Ecto neural progenitor cell (in vitro differentiated cells): ENCODE measurements around the gene PALD1.
"Not testable (repeated sequence)": the region's sequence is repeated elsewhere in the genome, so short reads cannot be mapped to it uniquely, and the experiment has no call there.

Experiments
- DNase-seq: peaks from one replicate; pipeline ENCODE4 v3.0.0-alpha.2; 2018; ENCODE audit warnings: low spot score

The PALD1 gene

DNA sequence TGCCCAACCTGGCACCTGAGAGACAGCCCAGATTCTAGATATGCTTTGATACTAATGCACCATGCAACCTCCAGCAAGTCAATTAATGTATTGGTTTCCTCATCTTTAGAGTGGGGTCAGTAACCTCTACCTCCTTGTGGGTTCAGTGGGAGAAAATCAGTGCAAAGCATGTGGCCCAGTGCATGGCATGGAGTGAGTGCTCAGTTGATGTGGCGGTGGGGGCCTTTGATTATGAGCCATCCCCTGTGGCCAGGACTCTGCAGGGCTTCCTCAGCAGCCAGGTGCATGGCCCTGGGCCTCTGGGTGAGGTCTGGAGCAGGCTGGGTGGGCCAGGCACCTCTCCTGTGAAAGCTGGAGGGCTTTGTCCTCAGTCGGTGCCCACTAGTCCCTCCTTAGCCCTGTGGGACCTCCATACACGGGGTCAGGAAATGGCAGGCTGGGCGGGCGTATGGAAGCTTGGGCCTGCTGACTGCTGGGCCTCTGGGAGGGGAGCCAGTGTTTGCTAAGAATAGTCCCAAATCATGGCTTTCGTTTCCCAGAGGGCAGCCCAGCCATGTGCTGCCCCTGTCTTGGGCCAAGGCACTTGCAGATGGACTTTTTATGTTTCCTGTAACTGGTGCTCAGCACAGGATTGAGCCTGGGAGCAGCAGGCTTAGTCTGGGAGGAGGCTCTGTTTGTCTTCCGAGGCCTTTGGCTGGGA, 3.4 kb downstream of the PALD1 start:
- no peak for DNase-seq

DNA sequence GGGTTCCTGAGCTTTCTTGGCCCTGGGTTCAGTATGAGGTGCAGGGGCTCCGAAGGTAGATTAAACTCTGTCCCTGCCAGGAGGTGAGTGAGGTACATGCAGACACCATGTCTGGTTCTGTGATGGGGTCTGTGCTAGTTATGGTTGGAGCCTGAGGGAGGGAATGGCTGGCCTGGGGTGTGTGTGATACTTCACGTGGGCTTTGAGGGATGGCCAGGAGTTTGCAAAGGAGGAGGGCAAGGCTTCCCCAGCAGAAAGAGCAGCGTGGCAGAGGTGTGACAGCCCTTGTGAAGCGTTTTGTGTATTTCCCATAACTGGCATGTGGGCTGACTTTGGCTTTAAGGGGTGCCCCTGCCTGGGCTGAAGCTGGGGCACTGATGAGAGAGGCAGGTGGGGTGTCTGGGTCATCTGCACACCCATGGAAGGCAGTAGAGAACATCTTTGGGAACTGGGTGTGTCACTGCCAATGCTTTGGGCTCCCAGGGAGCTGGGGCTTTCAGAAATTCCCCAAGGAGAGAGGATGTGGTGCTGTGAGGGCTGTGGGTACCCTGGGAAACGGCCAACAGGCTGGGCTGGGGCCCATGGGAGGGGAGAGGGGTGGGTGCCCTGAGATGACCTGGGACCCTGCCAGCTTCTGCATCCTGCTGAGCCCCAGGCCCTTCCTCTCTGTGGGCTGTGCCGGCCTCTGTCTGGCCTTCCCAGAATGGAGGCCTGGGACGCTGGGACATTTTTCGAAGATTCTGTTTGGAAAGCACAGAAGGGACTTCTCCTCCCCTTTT, 4.6 kb downstream of the PALD1 start:
- DNase-seq = no peak

DNA sequence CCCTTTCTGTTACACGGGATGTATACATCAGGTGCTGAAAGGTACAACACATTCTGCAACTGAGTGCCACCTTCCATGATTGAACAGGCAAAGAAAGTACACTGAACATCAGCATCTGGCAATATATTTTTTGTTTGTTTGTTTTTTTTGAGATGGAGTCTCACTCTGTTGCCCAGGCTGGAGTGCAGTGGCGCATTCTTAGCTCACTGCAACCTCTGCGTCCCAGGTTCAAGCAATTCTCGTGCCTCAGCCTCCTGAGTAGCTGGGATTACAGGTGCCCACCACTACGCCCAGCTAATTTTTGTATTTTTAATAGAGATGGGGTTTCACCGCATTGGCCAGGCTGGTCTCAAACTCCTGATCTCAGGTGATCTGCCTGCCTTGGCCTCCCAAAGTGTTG, 5.3 kb downstream of the PALD1 start:
- not testable (repeated sequence) for DNase-seq

DNA sequence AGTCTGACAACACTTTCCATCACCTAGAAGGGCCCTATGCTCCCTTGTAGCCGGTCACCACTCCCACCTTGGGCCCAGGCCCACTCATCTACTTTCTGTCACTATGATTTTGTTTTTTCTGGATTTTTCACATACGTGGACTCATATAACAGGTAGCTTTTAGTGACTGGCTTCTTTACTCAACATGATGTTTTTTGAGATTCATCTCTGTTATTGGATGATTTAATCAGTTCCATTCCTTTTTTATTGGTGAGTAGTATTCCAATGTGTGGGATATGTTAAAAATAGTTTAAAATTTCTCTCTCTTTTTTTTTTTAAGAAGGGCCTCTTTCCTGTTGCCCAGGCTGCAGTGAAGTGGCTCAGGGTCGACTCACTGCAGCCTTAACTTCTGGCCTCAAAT, 9.3 kb downstream of the PALD1 start:
- no peak for DNase-seq

DNA sequence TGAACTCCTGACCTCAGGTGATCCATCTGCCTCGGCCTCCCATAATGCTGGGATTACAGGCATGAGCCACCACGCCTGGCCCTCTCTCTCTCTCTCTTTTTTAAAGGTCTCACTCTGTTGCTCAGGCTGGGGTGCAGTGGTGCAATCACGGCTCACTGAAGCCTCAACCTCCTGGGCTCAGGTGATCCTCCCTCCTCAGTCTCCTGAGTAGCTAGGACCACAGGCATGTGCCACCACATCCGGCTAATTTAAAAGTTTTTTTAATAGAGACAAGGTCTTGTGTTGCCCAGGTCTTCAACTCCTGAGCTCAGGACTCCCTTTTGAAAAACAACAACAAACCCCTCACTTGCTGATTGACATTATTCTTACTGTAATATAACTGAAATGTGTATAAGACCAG, 11.6 kb downstream of the PALD1 start:
- no peak for DNase-seq

DNA sequence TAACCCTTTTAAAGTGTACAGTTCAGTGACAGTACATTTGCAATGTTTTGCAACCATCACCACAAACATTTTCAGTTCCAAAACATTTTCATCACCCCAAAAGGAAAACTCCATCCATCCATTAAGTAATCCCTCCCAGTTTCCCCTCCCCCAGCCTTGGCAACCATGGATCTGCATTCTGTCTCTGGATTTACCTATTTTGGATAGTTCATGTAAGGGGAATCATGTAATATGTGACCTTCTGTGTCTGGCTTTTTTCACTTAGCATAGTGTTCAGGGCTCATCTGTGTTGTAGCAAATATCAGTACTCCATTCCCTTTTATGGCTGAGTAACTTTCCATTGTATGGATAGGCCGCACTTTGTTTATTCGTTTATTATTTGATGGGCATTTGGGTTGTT, 13.0 kb downstream of the PALD1 start:
- no peak for DNase-seq

DNA sequence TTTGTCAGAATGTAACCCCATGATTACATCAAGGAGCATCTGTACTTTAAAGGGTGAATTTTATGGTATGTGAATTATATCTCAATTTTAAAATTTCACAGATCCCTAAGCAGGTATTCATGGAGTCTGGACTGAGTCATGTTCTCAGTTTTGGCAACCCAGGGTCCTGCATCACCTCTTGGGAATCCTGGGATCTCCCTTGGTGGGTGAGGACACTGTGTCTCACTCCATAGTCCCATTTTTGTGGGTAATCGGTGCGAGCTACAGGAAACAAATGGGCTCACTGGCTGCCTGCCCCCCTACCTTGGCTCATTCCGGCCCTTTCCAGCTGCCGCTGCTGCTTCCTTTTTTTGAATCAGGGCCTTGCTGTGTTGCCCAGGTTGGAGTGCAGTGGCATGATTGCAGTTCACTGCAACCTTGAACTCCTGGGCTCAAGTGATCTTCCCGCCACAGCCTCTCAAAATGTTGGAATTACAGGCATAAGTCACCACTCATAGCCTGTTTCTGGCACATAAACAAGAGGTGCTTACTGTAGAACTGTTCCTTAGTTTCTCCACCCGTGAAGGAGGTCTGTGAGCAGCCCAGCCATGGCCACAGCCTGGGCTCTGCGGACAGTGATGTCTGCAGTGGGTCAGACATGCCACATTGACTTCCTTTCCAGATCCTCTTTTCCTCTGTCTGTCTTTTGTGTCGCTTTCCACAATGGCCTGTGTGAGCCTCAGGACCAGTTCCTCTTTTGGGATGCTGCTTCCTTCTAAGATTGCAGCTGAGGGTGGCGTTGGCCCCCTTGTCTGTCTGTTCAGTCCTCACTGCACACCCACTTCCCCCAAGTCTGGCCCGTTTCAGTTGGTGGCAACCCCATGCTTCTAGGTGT, 14.5 kb downstream of the PALD1 start:
- DNase-seq = no peak

DNA sequence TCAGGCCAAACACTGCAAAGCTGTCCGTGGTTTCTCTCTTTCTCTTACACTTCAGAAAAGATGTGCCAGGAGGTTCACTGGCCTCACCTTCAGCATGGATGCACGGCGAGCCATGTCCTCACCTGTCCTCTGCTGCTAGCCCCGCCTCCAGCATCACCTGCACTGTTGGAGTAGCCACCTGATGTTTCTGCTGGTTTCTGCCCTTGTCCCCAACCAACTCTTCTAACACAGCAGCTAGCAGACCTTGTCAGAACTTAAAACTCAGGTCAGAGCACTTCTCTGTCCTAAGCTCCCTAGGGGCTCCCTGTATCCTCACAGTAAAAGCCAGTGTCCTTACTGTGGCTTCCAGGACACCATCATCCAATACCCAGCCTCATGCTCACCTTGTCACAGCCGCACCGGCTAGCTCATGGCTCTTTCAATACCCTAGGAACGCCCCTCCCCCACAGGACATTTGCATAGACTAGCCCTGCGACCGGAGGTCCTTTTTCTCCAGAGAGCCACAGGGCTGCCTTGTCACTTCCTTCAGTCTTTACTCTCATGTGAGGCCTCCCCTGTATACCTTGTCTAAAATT, 15.2 kb downstream of the PALD1 start:
- DNase-seq = no peak

DNA sequence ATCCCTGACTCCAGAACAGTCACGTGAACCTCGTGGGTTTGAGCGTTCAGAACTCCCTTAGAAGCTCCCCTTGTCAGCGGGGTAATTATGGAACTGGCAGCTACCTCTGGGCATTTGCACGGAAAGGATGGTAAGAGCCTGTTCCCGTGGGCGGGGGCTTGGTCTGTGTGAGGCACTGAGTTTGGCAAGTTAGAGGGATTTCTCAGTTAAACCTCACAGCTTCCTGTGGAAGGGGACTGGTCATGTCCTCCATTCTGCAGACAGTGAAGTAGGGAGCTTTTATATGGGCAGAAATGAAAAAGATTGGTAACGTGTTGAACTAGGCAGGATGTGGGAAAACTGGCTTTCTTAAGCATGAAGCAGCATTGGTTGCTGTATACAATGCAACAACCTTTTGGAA, 16.0 kb downstream of the PALD1 start:
- DNase-seq = no peak

DNA sequence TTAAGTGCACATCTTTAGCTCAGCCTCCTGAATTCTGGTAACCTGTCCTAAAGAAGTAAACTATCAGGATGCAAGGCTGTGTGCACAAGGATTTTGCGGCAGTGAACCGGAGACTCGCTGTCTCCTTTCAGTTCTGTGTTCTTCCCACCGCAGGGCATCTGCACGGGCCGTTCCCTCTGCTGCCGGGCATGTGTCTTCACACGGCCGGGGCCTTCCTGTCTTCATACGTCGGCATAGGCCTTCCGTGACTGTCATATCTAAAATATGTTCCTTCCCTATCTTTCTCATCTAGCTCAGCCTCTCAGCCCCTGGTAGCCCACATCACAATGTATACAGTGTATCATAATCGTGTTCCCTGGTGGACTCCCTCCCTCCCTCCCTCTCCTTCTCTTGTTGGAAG, 16.4 kb downstream of the PALD1 start:
- DNase-seq = no peak

DNA sequence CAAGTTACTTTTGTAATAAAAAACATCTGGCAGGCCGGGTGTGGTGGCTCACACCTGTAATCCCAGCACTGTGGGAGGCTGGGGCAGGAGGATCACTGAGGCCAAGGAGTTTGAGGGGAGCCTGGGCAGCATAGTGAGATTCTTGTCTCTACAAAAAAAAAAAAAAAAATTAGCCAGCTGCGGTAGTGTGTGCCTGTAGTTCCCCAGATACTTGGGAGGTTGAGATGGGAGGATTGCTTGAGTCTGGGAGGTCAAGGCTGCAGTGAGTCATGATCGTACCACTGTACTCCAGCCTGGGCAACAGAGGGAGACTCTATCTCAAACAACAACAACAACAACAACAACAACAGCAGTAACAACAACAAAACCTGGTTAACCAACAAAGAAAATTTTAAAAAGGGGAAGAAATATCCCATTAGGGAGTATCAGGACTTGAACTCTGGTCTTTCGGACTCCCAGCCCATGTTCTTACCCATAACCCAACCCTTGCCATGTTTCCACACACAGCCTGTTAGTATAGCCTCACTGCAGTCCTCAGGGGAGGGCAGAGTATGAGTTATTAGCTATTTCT, 17.2 kb downstream of the PALD1 start:
- no peak for DNase-seq

DNA sequence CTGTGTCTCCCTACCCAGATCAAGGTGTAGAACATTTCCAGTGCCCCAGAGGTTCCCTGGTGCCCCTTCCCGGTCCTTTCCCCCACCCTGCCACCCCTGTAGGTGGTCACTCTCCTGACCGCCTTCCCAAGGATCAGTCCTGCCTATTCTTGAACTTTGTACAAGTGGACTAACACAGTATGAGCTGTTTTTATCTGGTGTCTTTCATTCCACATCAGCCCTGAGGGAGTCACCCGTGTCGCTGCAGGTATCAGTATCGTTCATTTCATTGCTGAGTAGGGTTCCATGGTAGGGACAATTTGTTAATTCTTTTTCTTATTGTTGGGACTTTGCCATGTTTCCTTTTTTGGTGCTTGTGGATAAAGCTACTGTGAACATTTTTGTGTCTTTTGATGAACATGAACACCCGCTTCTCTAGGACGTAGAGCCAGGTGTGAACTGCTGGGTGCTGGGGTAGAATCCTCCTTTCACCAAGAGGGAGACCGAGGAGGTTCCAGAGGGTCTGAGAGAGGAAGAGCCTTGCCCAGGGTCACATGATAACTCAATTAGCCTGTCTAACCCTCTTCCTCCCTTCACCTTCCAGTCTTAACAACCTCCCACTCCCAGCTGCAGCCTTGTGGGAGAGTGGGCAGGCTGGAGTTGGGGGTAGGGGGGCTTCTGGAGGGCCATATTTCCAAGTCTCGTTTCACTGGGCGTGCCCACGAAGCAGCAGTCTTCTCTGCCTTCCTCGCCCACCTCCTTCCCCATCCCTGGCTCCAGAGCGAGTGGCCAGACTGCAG, 18.0 kb downstream of the PALD1 start:
- no peak for DNase-seq

DNA sequence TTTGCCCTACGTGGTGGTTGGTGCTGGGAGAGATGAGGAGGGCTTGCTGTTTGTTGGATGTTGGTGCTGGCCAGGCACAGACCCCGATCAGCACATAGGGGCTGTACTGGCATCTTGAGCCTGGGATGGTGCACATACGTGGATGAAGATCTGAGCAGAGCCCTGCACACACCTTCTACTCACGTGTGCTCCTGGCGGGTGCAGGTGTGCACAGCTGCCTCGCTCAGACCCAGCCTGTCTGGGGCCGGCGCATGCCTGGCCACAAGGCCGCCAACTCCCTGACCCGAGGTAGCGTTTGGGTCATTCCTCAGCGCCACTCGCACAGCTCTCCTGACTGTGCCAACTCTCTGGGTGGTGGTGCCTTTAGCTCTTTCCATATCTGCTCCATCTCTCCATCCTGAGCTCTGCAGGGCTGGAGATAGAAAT, 18.6 kb downstream of the PALD1 start:
- no peak for DNase-seq

DNA sequence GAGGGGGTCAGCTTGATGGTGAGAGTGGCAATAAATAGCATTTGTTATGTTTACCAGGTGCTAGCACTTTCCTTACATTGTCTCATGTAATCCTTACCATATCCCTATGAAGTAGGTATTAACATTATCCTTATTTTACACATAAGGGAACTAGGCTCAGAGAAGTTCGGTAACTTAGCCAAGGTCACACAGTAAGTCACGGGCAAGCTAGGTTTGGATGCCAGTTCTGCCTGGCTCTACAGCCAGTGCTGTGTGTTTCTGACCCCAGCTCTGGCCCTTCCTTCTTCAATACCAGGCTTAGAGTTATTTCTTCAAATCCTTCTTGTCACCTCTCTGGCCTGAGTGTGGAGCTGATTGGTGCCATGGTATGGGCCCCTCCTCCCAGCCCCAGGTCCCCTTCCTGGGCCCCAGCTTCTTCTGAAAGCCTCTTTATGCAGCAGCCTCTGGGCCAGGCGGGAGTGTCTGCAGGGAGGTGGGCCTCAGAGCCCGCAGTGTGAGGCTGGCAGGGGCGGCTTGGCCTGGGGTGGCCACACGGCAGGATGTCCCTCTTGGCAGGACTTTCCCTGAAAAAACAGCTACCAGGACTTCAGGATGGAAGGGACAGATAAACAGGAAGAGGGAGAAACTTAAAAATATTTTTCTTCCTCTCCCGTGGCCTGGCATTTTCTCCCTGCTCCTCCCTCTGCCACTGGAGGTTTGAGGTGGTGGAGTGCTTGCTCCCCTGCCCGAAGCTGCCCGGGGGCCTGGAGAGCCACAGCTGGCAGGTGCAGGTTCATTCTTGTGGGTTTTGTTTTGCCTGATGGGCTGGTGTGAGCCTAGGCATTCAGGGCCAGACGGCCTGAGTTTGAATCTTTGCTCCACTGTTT, 20.6 kb downstream of the PALD1 start:
- peak; percentile 63 for DNase-seq

DNA sequence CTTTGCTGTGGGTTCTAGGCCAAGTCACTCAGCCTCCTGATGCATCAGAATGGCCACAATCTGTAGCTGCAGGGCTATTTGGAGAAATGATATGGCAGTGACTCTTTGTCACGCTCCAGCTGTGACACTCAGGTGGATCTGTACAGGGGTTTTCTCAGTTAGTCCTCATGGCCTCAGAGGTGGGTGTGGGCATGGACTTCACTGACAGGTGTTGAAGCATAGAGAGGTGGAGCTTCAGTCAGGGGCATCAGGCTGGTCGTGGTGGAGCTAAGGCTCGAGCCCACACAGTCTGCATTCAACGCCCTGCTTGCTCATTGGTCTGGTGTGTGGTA, 21.2 kb downstream of the PALD1 start:
- no peak for DNase-seq

DNA sequence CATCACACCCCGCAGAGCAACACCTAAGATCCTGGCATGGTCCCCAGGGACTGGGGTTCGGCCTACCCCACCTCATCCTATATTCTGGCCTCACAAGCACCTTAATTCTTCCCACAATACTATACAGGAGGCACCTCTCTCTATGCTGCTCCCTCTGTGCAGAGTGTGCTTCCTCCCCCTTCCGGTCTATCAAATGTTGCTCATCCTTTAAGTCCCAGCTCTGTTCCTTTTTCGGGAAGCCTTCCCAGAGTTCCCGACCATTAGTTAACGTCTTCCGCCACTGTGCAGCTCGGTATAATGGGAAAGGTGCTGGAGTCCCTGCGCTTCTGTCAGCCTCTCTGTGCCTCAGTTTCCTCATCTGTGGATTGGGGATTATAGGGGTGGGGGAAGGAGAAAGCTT, 21.8 kb downstream of the PALD1 start:
- DNase-seq = no peak

DNA sequence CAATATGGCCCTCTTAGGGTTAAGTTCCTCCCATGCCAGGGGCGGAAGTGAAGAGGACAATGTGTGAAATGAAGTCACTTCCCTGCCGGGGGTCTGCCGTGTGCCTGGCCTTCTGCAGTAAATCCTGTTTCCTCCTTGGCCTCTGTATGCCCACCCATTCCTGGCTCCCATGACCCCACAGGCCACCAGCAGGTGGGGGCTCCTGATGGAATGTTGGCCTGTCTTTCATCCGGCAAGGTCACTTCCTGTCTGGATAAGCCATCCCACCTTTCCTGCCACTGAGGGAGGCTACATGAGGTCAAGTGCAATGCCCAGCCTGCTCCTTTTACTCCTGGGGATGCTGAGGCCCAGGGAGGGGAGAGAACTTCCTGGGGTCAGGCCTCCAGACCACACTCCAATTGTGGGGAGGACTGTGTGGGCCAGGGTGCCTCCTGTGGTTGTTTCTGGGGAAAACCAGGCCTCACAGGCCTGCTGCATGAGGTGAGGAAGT, 22.3 kb downstream of the PALD1 start:
- no peak for DNase-seq

DNA sequence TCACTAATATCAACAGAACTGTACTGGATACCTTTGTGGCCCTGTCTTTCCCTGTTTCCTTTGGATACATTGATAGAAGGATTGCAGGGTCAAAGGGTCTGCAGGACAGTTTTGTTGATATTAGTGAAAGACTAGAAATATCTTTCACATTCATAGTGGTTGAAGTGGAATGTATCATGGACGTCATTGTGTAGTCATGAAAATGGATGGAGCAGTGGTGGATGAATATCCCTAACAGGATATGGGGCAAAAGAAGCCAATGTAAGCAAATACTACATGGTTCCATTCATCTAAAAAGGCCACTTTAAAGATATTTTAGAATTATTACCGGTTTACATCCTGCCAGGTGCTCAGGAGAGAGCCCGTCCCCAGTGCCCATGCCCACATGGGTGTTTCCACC, 23.8 kb downstream of the PALD1 start:
- no peak for DNase-seq

DNA sequence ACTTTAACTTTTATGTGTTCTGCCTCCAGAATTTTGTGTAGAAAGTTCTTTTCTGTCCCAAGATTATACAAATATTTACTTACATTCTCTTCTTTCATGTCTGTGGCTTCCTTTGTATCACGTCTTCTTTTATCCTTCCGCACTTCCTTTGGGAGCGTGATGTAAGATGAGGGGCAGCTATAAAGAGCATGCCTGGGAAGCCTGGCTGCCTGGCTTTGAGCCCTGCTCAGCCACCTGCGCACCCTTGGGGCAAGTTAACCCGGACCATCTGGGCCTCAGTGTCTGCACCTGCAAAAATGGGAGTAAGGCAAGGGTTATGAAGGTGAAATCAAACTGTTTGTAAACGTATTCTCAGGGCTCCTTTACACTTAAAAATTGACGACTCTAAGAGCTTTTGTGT, 25.2 kb downstream of the PALD1 start:
- no peak for DNase-seq
